ENCODE results near the gene GOLGA1. TPM values are rescaled to one million over a fixed set of nuclear protein-coding genes. Genes with fewer than 3 reads are reported as not detected.
"Not testable (repeated sequence)": the region's sequence is repeated elsewhere in the genome, so short reads cannot be mapped to it uniquely, and the experiment has no call there.

The GOLGA1 gene
- total RNA-seq, 1 experiment from 2014 or later = 17.3 TPM

DNA sequence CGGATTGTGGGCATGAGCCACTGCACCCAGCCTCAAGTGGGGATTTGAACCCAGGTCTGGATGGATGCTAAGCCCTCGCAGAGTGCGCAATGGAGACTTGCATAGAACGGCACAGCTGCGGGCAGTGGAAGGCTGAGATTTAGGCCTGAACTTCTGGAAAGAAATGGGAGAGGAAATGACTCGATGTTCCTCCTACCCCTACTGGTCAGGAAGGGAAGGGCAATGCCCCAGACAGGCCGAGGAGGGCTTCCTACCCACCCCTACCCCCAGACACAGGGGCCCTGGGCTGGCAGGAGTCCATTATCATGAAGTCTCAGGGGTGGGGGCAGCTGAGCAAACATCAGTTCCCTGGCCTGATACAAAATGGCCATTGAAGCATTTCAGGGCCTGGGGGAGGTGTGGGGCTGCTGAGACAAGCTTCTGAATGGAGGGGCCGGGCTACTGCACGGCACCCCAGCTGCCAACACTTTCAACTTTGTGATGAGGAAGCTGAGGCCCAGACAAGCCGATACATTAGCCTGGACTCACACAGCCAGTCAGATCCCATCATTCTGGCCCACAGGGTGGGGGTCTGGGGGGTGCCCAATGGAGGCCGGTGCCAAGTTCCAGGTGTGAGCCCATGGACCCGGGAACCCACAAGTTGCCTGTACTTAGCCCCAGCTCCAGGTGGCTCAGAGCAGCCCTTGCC is 101.1 kb downstream of the GOLGA1 start:
- DNase-seq (ENCODE audit: low read depth) = peak; percentile 34

DNA sequence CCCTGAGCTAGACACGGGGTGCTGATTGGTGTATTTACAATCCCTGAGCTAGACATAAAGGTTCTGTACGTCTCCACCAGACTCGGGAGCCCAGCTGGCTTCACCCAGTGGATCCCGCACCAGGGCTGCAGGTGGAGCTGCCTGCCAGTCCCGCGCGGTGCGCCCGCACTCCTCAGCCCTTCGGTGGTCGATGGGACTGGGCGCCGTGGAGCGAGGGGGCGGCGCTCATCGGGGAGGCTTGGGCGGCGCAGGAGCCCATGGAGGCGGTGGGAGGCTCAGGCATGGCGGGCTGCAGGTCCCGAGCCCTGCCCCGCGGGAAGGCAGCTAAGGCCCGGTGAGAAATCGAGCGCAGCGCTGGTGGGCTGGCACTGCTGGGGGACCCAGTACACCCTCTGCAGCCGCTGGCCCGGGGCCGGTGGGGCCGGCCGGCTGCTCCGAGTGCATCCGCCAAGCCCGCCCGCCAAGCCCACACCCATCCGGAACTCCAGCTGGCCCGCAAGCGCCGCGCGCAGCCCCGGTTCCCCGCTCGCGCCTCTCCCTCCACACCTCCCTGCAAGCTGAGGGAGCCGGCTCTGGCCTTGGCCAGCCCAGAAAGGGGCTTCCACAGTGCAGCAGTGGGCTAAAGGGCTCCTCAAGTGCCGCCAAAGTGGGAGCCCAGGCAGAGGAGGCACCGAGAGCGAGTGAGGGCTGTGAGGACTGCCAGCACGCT is 102.2 kb downstream of the GOLGA1 start:
- DNase-seq (ENCODE audit: low read depth) = not testable (repeated sequence)

DNA sequence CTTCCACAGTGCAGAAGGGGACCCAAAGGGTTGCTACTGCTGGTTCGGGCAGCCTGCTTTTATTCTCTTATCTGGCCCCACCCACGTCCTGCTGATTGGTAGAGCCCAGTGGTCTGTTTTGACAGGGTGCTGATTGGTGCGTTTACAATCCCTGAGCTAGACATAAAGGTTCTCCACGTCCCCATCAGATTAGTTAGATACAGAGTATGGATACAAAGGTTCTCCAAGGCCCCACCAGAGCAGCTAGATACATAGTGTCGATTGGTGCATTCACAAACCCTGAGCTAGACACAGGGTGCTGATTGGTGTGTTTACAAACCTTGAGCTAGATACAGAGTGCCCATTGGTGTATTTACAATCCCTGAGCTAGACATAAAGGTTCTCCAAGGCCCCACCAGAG is 102.8 kb downstream of the GOLGA1 start:
- not testable (repeated sequence) for DNase-seq (ENCODE audit: low read depth)

DNA sequence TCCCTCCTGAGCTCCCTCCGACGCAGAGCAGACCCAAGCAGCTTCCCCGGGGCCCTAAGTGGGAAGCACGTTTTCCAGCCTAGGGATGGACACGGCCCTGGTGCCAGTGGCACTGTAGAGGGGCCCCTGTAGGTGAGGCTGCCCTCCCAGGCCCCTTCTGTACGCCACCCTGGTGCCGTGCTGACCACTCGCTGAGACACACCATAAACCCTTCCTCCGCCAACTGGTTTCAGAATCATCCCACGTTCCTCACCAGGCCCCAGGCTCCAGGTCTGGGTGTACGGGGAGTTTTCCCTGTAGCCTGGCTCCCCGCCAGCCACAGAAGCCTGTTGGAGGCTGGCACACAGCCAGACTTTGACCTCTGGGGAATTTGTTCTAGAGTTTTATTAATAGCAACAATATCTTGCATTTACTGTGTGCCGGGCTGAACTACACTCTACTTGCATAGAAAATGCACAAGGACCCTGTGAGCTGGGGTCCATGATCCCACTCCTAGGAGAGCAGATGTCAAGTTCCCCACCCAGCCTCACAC is 105.8 kb downstream of the GOLGA1 start:
- DNase-seq (ENCODE audit: low read depth) = peak; percentile 92

DNA sequence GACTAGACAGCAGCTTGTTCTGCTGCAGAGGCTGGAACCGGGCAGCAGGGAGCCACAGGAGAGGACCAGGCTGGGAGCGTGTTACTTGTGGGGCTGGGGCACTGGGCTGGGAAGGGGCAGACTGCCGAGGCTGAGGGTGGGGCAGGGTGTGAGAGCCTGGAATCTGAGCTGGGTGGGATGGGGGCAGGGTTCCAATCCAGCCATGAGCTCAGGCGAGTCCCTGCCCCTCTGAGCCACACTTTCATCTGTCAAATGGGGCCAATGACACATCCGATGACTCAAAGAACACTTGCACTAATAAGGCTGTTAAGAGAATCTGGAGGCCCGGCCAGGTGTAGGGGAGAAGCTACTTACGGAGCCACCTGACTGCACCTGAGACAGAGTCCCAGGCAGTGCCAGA is 106.3 kb downstream of the GOLGA1 start:
- peak; percentile 83 for DNase-seq (ENCODE audit: low read depth)

DNA sequence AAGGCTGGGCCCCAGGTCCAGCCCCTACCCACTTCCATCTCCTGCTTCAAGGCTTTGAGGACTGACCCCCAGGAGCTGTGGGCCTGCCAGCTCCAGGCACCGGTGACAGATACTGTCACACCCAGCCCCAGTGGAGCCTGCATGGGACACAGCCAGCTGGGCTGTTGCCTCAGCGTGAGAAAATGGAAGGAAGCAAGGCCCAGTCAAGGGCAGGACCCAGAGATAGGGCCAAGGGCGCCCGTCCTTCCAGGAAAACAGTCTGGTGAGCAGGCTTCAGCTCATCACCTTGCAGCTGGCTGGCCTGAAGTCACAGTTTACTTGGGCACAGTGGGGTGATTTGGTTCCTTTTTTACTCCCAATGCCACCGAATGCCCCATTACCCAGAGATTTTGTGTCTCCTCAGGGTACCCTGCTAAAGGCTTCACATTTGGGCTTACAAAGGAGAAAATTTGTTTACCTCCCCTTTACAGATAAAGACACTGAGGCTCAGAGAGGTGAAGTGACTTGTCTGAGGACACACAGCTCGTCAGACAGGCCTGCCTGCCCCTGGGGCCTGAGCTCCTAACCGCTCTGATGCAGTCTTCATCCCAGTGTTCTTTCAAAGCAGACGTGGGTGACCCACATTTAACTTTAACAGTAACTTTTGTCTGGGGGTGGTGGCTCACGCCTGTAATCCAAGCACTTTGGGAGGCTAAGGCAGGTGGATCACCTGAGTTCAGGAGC is 109.1 kb downstream of the GOLGA1 start:
- no peak for DNase-seq (ENCODE audit: low read depth)

DNA sequence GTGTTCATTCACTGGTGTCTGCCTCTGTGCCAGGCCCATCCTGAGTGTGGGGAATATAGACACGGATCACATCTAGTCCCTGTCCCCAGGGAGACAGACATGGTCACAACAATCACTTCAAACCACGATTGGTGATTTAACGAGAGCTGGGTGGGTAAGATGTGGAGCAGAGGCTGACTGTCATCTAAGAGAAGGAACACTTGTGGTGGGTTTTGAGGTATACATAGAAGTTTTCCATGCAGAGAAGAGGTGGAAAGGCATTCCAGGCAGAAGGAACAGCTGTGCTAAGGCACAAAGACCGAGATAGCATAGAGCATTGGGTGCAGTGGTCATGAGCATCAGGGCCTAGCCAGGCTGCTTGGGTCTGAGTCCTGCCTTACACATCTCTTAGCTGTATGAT is 110.3 kb downstream of the GOLGA1 start:
- no peak for DNase-seq (ENCODE audit: low read depth)

DNA sequence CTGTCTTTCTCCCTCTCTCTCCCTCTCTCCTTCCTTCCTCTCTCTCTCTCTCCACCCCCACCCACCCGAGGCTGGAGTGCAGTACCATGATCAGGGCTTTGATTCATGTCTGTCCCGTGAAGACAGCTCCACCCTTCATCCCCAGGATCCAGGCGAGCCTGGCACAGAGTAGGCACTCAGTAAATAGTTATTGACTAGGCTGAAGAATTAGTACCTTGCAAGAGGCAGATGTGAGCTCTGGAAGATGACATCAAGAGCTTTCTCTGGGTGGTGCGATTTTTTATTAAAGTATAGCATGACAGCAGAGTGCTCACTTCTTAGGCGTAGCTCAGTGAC is 111.6 kb downstream of the GOLGA1 start:
- no peak for DNase-seq (ENCODE audit: low read depth)

DNA sequence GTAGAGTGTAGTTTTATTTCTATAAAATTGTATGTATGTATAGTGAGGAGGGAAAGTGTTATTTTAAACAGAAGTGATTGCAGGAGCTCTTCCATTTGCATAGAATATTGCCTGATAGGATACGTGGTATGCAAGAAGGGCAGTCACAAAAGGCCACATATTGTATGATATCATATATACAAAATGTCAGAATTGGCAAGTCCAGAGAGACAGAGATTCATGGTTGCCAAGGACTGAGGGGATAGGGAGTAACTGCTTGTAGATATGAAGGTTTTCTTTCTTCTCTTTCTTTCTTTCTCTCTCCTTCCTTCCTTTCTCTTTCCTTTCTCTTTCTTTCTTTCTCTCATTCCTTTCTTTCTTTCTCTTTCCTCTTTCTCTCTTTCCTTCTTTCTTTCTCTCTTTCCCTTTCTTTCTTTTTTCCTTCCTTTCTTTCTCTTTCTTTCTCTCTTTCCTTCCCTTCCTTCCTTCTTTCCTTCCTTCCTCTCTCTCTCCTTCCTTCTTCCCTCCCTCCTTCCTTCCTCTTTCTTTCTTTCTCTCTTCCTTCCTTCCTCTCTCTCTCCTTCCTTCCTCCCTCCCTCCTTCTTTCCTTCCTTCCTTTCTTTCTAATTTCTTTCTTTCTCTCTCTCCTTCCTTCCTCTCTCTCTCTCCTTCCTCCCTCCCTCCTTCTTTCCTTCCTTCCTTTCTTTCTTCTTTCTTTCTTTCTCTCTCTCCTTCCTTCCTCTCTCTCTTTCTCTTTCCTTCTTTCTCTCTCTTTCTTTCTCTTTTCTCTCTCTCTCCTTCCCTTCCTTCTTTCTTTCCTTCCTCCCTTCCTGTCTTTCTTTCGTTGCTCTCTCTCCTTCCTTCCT is 112.2 kb downstream of the GOLGA1 start:
- DNase-seq (ENCODE audit: low read depth) = no peak

Other genes with a start within 250 kb of the GOLGA1 start
- gene NR6A1, start 169.8 kb downstream of the GOLGA1 start, total RNA-seq (2014; rRNA removed; shearing (Covaris generic)) = 1.4 and 2.4 TPM in 2 replicates
- 2.4 and 9.3 TPM in 2 replicates for gene OLFML2A, start 163.9 kb downstream of the GOLGA1 start, total RNA-seq (2014; rRNA removed; shearing (Covaris generic))
- gene WDR38, start 87.6 kb downstream of the GOLGA1 start, total RNA-seq (2014; rRNA removed; shearing (Covaris generic)) = not detected in 2 replicates
- 2,121 and 2,222 TPM in 2 replicates for gene RPL35, start 79.1 kb downstream of the GOLGA1 start, total RNA-seq (2014; rRNA removed; shearing (Covaris generic))
- gene ARPC5L, start 79.0 kb downstream of the GOLGA1 start, total RNA-seq (2014; rRNA removed; shearing (Covaris generic)) = 43.9 and 54.1 TPM in 2 replicates
- 1.1 and 3.0 TPM in 2 replicates for gene SCAI, start 202.4 kb upstream of the GOLGA1 start, total RNA-seq (2014; rRNA removed; shearing (Covaris generic))
- 63.9 and 67.0 TPM in 2 replicates for gene PPP6C, start 248.7 kb upstream of the GOLGA1 start, total RNA-seq (2014; rRNA removed; shearing (Covaris generic))